PC-9 (cell line): ENCODE results near the gene RDM1. TPM values are rescaled to one million over a fixed set of nuclear protein-coding genes. Genes with fewer than 3 reads are reported as not detected.

ENCODE experiments used
- BruUV-seq: library from RNA; stranded (reverse); fragments of 400-500 nt; replicated peaks from 2 replicates; lab custom pipeline; 2021; lab: Mats Ljungman, UMichigan
- CTCF ChIA-PET: fragments of 300-600 bp; sonication (Branson Sonifier 250); formaldehyde crosslinking; loops from one replicate; lab custom pipeline; 2022; ENCODE audit warnings: antibody characterized with exemption; lab: Charles Lee
- POLR2A ChIA-PET: fragments of 300-600 bp; sonication (Branson Sonifier 250); formaldehyde crosslinking; loops from one replicate; lab custom pipeline; 2022; ENCODE audit warnings: antibody characterized with exemption; ENCODE audit not compliant: unreplicated experiment; lab: Charles Lee
- DNase-seq, 2 experiments: peaks; one replicate each; pipeline versions ENCODE4 v3.0.0 to v3.0.0-alpha.2; 2015 to 2022; ENCODE audit warnings: mixed read lengths in 1 of 2
- H2AFZ ChIP-seq: fragments of 200-600 bp; sonication (generic); 2 replicates; pipeline ENCODE4 v1.8.1; 2017; ENCODE audit warnings: antibody characterized with exemption
- H3F3A ChIP-seq: fragments of 200-600 bp; sonication (generic); 2 replicates; pipeline ENCODE4 v1.8.1; 2017; ENCODE audit warnings: antibody characterized with exemption, mild to moderate bottlenecking, low read depth; ENCODE audit not compliant: insufficient read depth
- H3K27ac ChIP-seq: fragments of 200-600 bp; sonication (generic); 2 replicates; pipeline ENCODE4 v1.6.1; 2016; ENCODE audit warnings: mixed run types
- H3K27me3 ChIP-seq: fragments of 200-600 bp; sonication (generic); 2 replicates; pipeline ENCODE4 v1.6.1; 2016; ENCODE audit warnings: low read depth, mixed run types; ENCODE audit not compliant: insufficient read depth
- H3K36me3 ChIP-seq: fragments of 200-600 bp; sonication (generic); 2 replicates; pipeline ENCODE4 v1.6.1; 2016; ENCODE audit warnings: low read depth, mixed run types
- H3K4me1 ChIP-seq: fragments of 200-600 bp; sonication (generic); replicated peaks from 2 replicates; pipeline ENCODE4 v1.6.1; 2016; ENCODE audit warnings: mixed run types; ENCODE audit not compliant: insufficient read depth
- H3K4me2 ChIP-seq: fragments of 200-600 bp; sonication (generic); 2 replicates; pipeline ENCODE4 v1.6.1; 2017; ENCODE audit warnings: mixed run types
- H3K4me3 ChIP-seq: fragments of 200-600 bp; sonication (generic); 2 replicates; pipeline ENCODE4 v1.6.1; 2016; ENCODE audit warnings: mixed run types
- H3K79me2 ChIP-seq: fragments of 200-600 bp; sonication (generic); 2 replicates; pipeline ENCODE4 v1.6.1; 2017; ENCODE audit warnings: low read depth, mixed run types
- H3K9me2 ChIP-seq: fragments of 200-600 bp; sonication (generic); 2 replicates; pipeline ENCODE4 v1.8.1; 2017; ENCODE audit warnings: mild to moderate bottlenecking; ENCODE audit not compliant: insufficient read depth
- H3K9me3 ChIP-seq: fragments of 200-600 bp; sonication (generic); 2 replicates; pipeline ENCODE4 v1.8.1; 2016; ENCODE audit warnings: low read depth; ENCODE audit not compliant: insufficient read depth
- H4K20me1 ChIP-seq: fragments of 200-600 bp; sonication (generic); 2 replicates; pipeline ENCODE4 v1.8.1; 2017; ENCODE audit not compliant: insufficient read depth
- EZH2 ChIP-seq: fragments of 200-600 bp; sonication (generic); IDR thresholded peaks from 2 replicates; pipeline ENCODE4 v1.8.0; 2017; ENCODE audit warnings: antibody characterized with exemption, low read depth
- intact Hi-C: fragments of 100-400 bp; cut with micrococcal nuclease; formaldehyde crosslinking; loops from one replicate; pipeline ENCODE4 v1.10.0; 2022; ENCODE audit not compliant: unreplicated experiment
- total RNA-seq: library from RNA; stranded (reverse); gene quantifications from 2 replicates; pipeline ENCODE4 v1.2.3, GENCODE V29; 2021
- TF ChIP-seq, protein P1 (sequence below): fragments of 200-600 bp; sonication (generic); conservative IDR thresholded peaks from 2 replicates; pipeline ENCODE4 v1.6.1; 2017; ENCODE audit warnings: mixed run types, antibody characterized with exemption, mild to moderate bottlenecking, moderate library complexity

RDM1 gene
- total RNA-seq, 1 experiment from 2014 or later = 14.5 TPM

DNA sequence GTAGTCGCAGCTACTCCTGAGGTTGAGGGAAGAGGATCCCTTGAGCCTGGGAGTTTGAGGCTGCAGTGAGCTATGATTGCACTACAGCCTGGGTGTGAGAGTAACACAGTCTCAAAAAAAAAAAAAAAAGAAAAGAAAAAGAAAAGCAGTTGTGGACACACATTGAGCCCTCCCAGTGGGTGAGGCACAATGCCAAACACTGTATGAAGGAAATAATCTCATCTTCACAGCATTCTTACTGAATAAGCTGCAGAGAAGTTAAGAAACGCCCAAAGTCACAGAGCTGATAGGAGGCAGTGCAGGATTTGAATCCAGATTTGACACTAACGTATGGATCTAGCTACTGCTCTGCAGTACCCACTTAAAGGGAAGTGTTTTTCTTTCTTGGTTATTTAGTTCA lies 18.8 kb upstream of the RDM1 start:
- no peaks in the 10 kb centered on the region for H3K9me3 ChIP-seq
- H3F3A ChIP-seq = no peaks in the 10 kb centered on the region
- intact Hi-C loops = loop anchor here (10.0 kb wide), 1 partner anchor 95 kb away; no protein-coding TSS in a partner anchor
- no peaks in the 10 kb centered on the region for H3K79me2 ChIP-seq
- TF ChIP-seq, protein P1, sequence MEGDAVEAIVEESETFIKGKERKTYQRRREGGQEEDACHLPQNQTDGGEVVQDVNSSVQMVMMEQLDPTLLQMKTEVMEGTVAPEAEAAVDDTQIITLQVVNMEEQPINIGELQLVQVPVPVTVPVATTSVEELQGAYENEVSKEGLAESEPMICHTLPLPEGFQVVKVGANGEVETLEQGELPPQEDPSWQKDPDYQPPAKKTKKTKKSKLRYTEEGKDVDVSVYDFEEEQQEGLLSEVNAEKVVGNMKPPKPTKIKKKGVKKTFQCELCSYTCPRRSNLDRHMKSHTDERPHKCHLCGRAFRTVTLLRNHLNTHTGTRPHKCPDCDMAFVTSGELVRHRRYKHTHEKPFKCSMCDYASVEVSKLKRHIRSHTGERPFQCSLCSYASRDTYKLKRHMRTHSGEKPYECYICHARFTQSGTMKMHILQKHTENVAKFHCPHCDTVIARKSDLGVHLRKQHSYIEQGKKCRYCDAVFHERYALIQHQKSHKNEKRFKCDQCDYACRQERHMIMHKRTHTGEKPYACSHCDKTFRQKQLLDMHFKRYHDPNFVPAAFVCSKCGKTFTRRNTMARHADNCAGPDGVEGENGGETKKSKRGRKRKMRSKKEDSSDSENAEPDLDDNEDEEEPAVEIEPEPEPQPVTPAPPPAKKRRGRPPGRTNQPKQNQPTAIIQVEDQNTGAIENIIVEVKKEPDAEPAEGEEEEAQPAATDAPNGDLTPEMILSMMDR = no peak
- TF ChIP-seq EZH2 = no peak
- H3K36me3 ChIP-seq = no peaks in the 10 kb centered on the region
- no peaks in the 10 kb centered on the region for H3K4me1 ChIP-seq
- DNase-seq = no peak
- H3K4me3 ChIP-seq = no peak overlapping the region
- BruUV-seq = no TSS peak
- H3K9me2 ChIP-seq = no peaks in the 10 kb centered on the region
- POLR2A ChIA-PET = no interaction called here
- CTCF ChIA-PET = interaction anchor here (0.7 kb wide), 1 partner anchor 198 kb away, joined by 4 read pairs; no protein-coding TSS in a partner anchor
- no peak overlapping the region for H3K4me2 ChIP-seq
- H3K27ac ChIP-seq = no peak overlapping the region
- H3K27me3 ChIP-seq = peaks cover 47% of the 10 kb centered on the region
- H2AFZ ChIP-seq = no peak overlapping the region
- H4K20me1 ChIP-seq = no peaks in the 10 kb centered on the region

DNA sequence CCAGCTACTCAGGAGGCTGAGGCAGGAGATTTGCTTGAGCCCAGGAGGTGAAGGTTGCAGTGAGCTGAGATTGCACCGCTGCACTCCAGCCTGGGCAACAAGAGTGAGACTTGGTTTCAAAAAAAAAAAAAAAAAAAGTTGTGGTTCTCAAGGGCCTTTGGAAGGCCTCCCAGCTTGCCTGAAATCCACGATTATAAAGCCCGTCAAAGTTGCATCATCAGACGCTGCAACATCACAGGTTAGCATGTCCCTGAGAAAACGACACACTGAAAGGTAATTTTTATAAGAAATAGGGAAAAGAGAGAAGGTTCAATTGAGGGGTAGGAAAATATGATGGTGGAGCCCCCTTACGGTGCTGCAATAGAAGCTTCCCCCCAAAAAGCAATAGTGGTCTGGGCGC lies 17.5 kb upstream of the RDM1 start:
- POLR2A ChIA-PET = interaction anchor here (0.7 kb wide), 1 partner anchor 245 kb away, joined by 3 read pairs; no protein-coding TSS in a partner anchor
- Histone ChIP-seq H3K36me3 (no peaks in the 10 kb centered on the region), H3F3A (no peaks in the 10 kb centered on the region), H4K20me1 (no peaks in the 10 kb centered on the region), H3K4me3 (no peak overlapping the region), H3K79me2 (no peaks in the 10 kb centered on the region), H2AFZ (no peak overlapping the region), H3K27me3 (peaks cover 34% of the 10 kb centered on the region), H3K4me2 (no peak overlapping the region), H3K27ac (no peak overlapping the region), H3K9me3 (no peaks in the 10 kb centered on the region), H3K4me1 (no peaks in the 10 kb centered on the region), H3K9me2 (no peaks in the 10 kb centered on the region)
- BruUV-seq = no TSS peak
- no peak for TF ChIP-seq EZH2
- TF ChIP-seq, protein P1 = no peak
- intact Hi-C loops = loop anchor here (10.0 kb wide), 1 partner anchor 93 kb away; no protein-coding TSS in a partner anchor
- no peak for DNase-seq
- CTCF ChIA-PET = interaction anchor here (1.0 kb wide), 1 partner anchor 22 kb away, joined by 4 read pairs; no protein-coding TSS in a partner anchor

DNA sequence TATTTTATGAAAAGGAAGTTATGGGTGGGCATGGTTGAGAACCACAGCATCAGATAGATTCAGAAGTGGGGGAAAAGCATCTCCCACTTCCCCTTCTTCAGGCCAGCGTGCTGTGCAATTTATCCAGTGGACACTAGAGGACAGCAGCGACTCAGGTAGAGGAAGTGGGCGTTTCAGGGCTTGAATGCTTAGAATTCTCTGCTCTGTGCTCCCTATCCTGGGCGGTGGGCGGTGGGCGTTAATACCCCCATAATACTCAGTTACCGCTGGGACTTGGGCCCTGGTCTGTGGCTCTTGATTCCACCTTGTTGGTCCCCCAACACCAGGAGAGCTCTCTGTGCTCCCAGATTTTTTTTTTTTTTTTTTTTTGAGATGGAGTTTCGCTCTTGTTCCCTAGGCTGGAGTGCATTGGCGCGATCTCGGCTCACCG lies 16.6 kb upstream of the RDM1 start:
- POLR2A ChIA-PET = no interaction called here

More for the DNA sequence above, 16.6 kb upstream of the RDM1 start:
- Histone ChIP-seq H3K36me3 (no peaks in the 10 kb centered on the region), H3K27me3 (peaks cover 28% of the 10 kb centered on the region), H3K27ac (no peak overlapping the region), H2AFZ (no peak overlapping the region), H3K4me1 (no peaks in the 10 kb centered on the region), H3K9me2 (no peaks in the 10 kb centered on the region), H4K20me1 (no peaks in the 10 kb centered on the region), H3K4me3 (no peak overlapping the region; the same call in 1 of the 2 replicates), H3K4me2 (peak overlapping the region; percentile 49), H3K79me2 (no peaks in the 10 kb centered on the region), H3F3A (no peaks in the 10 kb centered on the region), H3K9me3 (no peaks in the 10 kb centered on the region)
- TF ChIP-seq, protein P1 = peak; percentile 85
- no peak for TF ChIP-seq EZH2
- CTCF ChIA-PET = interaction anchor here (0.7 kb wide), 1 partner anchor 65 kb away, joined by 6 read pairs; no protein-coding TSS in a partner anchor
- intact Hi-C loops = loop anchor here (10.0 kb wide), 1 partner anchor 92 kb away; no protein-coding TSS in a partner anchor
- no TSS peak for BruUV-seq
- DNase-seq = peak in 1 of 2 experiments; percentile 47
